Raji (cell line): ENCODE data around the gene HIF1A.

Experiments
- POLR2A ChIP-seq: IDR thresholded peaks from 2 replicates; pipeline ENCODE4 v1.6.1; 2011; ENCODE audit warnings: low read depth, low read length, control low read depth; ENCODE audit not compliant: insufficient read depth

HIF1A gene

DNA sequence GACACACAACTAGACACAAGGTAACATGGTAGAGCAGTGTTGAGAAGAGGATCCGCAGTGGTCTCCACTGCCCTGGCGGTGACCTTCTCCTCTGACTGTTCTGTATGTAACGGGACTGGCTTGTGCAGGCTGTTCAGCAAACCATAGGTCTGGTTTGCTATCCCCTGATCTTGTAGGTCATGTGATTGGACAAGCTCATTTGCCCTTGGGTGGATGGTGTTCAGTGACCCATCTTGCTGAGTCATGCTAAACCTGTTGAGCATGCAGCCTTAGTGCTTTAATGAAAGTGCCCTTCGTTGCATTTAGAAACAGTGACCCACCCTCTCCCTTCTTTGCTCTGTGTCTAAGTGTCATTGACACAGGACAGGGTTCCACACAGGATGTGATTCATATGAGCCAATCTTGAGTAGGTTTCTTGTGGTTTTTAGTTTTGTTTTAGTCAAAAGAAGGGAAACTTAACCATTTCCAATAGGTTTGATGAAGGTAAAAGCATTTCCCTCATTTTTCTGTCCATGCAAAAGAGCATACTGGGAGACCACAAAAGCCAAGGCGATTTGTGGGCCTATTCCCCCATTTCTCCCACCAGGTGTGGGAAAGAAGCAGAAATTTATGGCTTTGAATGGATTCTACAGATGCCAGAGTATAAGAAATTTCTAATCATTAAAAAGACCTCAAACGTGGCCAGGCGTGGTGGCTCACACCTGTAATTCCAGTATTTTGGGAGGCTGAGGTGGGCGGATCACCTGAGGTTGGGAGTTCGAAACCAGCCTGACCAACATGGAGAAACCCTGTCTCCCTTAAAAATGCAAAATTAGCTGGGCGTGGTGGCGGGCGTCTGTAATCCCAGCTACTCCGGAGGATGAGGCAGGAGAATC, 32.6 kb upstream of the HIF1A start:
- TF ChIP-seq POLR2A, result peak; percentile 86

DNA sequence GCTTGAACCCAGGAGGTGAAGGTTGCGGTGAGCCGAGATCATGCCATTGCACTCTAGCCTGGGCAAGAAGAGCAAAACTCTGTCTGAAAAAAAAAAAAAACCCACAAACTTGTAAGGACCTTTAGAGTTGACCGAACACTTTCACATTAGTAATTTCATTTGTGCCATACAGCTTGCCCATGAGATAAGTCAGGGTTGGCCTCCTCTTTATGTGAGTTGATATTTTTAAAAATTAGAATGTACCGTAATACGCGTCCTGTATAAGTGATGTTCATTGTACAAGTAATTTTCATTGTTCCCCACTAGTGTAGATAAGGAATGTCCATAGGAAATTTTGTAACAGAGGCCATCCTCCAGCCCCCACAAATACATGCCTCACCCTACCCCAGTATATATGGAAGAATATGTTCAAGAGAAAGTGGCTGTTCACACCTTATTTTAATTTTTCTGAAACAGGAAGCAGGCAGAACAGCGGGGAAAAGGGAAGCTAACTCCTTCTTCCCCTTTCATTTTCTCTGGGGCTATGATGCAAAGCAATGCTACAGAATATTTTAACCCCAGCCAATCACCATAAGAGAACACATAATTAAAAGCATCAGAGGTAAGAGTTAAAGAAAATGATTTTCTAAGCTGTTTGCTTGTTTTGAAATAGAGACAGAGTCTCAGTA, 31.9 kb upstream of the HIF1A start:
- TF ChIP-seq POLR2A, result peak; percentile 33; the same call in 1 of the 2 replicates

DNA sequence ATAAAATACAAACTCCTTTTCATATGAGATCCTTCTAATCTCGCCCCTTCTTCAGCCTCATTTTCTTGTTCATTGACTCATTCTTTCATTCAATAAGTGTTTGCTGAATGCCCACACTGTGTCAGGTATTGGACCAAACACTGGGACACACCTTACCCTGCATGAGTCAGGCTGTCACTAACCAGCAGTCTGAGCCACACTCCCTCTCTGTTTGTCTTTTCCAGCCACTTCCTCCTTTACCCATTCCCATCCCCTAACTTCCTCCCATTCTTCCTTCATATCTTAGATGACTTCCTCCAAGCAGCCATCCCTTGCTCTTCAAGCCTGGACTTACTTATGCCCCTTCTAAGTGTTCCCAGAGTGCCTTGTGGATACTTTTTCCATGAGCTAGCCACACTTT, 27.0 kb upstream of the HIF1A start:
- TF ChIP-seq POLR2A, result no peak

DNA sequence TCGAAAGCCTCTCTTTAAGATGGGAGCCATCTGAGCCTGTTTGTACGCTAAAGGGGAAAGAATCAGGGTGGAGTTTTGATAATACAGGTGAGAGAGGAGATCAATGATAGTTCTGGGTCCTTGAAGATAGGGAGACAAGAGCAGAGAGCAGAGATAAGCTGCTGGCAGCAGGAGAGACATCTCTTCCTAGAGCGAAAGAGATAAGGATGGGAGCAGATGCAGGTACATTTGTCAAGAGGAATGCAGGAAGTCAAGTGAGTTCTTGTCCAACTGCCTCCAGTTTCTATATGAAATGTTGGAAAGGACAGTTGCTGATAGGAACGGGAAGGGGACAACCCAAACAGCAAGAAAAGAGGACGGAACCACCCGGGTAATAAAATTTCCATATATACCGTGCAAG, 24.7 kb upstream of the HIF1A start:
- TF ChIP-seq POLR2A, result no peak

DNA sequence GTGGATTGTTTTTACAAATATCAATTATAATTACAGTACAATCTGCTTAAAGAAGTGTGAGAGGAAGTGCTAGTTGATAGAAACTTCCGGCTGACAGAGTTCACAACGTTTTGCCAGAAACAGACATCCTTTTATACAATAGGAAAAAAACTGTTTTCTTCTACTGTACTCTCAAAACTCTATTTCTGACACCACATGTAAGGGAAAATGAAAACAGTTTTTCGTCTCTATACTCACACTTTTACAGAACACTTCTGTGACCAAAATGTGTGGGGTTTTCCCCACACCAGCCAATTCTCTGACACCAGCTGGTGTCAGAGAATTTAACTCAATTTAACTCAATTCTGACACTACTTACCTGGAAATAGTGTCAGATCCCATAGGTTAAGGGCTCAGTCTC, 24.2 kb upstream of the HIF1A start:
- no peak for TF ChIP-seq POLR2A

DNA sequence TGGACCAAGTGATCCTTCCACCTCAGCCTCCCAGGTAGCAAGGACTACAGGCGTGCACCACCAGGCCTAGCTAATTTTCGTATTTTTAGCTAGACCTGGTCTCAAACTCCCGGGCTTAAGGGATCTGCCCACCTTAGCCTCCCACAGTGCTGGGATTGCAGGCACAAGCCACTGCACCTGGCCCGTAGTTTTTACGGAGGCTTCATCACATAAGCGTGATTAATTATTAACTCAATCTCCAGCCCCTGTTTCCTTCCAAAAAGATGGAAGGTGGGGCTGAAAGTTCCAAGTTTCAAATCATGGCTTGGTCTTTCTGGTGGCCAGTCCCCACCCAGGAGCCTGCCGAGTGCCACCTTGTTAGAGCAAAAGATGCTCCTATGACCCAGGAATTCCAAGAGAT, 22.5 kb upstream of the HIF1A start:
- no peak for TF ChIP-seq POLR2A

DNA sequence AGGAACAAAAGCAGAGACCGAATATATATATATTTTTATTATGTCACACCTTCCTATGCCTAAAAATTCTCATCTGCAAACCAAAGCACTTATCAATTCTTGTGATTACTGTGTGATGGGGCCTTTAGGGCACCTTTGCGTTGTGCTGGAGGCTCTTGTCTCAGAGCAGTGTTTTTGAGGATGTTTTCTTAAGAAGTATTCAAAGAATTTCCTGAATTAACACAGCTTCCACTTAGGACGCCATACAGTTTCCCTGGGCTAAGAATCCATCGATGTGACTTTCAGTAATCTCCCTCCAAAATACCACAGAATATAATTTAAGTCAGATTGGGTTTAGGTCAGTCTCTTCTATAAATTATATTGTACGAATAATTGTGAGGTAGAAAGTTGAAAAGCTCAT, 22.0 kb upstream of the HIF1A start:
- TF ChIP-seq POLR2A, result no peak

DNA sequence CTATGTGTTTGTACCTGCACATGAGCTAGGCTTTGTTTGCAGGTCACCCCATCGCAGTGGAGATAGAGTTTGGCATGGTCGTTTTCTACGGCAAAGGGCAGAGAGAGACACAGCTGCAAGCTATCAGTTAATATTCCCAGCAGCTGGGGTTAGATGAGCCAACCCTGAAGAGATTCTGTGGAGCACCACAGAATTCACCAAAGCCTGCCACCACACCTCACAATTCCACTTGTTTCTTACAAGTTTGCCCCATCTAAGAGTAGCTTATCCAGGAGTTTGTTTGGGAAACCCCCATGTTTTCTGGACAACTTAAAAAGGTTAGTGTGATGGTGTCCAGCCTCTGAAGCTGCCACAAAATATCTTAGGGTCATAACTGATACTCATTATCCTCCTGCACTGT, 20.0 kb upstream of the HIF1A start:
- no peak for TF ChIP-seq POLR2A

DNA sequence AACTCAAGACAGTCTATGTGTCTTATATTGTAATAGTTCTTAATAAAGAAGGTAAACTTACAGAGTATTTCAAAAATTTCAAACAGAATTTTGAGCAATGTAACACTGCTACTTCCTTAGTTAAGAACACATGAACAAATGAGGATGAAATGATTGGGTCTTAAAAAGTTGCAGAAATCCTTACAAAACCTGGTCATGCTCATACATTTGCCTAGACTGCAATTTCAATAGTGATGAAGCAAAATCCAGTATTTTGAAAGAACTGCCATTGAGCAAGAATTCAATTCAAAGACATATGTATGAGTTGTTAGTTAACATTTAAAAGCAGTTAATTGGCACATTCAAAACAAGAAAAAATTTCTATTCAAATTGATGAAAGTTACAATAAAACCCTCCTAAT, 17.8 kb upstream of the HIF1A start:
- TF ChIP-seq POLR2A, result no peak

DNA sequence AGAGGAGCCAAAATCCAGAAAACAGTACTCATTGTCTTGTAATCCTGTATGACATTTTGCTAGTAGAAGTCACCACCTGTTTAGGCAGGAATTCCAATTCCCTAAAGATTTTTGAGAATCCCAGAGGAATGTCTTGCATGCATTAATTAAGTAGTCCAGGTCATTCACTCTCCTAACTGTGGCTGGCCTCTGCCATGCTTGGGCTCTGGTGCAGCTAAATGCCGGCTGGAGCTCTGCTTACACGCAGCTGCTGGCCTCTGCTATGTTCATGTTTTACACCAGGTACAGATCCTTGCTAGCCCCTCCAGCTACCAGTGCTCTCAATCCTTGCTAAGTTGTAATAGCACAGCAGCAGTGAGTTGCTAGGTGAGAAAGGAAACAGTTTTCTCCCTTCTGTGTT, 16.3 kb upstream of the HIF1A start:
- no peak for TF ChIP-seq POLR2A

DNA sequence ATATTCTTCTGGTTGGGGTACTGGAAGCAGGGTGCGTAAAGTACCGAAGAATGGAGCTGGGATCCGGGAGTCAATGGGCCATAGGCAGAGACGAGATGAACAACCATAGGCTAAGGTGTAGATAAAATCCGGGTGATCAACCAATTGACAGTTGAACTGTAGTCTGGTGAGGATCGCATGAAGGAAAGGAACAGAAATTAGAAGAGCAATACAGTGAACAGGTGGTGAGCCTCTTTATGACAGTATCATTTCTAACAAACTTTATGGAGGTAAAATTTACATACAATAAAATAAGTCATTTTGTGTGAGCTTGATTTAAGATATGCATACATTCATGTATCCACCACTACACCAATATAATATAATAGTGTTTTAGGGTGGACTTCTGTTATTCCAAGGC, 13.9 kb upstream of the HIF1A start:
- no peak for TF ChIP-seq POLR2A

DNA sequence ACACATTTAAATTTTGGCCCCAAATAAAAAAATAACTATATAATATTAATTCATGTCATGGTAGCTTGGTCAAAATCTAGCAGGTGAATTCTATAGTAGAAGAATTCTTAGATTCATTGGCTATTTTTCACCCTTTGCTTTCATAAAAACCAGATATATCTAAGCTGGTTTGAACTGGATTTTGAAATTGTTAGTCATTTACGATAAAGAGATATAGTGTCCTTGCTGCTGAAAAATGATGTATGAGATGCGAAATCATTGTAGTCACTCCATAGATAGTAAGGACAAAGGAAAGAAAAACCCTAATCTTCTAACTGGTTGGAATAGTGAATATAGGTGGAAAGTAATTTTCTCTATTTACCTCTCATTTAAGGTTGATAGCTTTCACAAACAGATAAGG, 12.2 kb upstream of the HIF1A start:
- no peak for TF ChIP-seq POLR2A

DNA sequence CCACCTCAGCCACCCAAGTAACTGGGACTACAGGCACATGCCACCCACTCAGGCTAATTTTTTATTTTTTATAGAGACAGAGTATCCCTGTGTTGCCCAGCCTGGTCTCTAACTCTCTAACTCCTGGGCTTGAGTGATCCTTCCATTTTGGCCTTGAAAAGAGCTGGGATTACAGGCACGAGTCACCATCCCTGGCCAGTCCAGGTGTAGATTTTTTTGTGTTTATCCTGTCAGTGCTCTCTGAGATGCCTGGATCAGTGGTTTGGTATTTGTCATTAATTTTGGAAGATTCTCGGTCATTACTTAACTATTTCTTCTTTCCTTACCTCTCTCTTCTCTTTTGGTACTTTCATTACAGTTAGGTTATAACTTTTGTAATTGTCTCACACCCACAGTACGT, 5.3 kb upstream of the HIF1A start:
- TF ChIP-seq POLR2A, result no peak

DNA sequence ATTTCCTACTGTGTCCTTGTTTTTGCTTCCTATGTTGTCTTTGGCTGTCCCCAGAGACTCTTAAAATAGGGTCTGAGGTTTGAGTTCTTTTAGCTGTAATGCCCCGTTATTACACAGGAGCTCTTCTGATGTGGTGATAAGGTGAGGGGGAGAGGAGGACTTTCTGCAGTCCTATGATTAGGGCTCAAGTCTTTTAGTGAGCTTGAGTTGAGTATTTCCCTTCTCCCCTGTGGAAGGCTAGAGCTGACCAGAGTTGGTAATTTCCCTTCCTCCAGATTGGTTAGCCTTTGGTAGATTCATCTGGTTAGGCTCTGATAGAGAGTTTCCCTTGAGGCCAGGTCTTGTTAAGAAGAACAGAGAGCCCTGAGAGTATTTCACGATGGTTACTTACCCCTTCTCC, 4.3 kb upstream of the HIF1A start:
- TF ChIP-seq POLR2A, result no peak

DNA sequence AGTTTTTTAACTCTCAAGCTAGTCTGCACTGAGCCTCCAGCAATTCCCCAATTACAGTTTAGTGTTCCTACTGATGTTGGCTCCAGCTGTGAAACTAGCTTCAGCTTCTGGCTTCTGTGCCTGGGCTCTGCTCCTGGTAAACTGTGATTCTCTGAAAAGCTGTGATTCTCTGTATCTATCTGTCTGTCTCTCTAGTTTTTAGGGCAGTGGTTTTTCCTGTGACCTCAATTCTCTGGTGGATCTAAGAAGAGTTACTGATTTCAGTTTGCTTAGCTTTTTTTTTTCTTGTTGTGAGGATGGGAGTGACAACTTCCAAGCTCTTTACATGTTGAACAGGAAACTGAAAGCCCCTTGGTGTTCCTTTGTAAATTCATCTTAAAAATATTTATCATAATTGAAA, 3.8 kb upstream of the HIF1A start:
- TF ChIP-seq POLR2A, result no peak

DNA sequence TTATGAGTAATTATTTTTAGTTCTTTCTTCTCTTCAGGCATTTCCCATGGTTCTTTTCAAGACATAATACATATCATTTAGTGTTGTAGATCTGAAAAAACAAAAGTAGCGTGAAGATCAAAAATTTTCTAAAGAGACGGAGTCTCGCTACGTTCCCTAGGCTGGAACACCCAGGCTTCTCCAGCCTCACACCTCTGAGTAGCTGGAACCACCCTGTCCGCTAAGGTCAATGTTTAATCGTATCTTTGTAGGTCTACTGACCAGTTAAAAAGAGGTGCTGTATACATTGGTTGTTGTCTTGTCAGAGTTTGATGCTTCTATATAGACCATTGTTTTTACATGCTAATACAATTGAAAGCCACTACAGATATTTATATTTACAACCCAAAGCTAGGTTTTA, 1.3 kb upstream of the HIF1A start:
- TF ChIP-seq POLR2A, result no peak
